Suppressor macrophage (primary cell): ENCODE measurements around the gene OSMR.

Experiments used
- DNase-seq, 4 experiments: peaks; one replicate each; pipeline ENCODE4 v3.0.0-alpha.2; 2020 to 2022

The OSMR gene

DNA sequence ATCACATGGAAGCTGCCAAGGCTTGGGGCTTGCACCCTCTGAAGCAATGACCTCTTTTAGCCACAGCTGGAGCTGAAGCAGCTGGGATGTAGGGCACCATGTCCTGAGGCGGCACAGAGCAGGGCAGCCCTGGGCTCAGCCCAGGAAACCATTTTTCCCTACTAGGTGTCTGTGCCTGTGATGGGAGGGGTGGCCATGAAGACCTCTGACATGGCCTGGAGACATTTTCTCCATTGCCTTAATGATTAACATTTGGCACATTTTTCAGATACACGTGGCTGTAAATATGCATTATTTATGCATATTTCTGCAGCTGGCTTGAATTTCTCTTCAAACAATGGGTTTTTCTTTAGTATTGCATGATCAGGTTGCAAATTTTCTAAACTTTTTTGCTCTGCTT lies 81.7 kb downstream of the OSMR start:
- DNase-seq = no peak

- no peak for DNase-seq
Observed at GRCh38 chr5:38929838-38930237, 84.0 kb downstream of the OSMR start.

DNA sequence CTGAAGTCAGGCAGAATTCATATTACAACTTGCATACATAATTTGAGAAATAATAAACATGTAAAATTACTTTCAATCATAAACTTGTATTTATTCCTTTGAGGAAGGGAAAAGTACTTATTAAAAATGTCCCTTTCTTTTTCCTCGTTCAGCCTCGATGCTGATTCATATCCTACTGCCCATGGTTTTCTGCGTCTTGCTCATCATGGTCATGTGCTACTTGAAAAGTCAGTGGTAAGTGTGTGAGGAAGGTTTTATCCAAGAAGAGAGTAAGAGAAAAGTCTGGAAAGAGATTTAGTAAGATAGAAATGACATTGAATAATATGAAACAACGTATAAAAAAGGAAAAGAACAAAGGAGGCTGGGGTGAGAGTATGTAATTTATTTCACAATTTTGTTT lies 85.9 kb downstream of the OSMR start:
- peak; percentile 3 to 28 (median 6) for DNase-seq

- DNase-seq = no peak
Observed at GRCh38 chr5:38932854-38933408, 87.1 kb downstream of the OSMR start.

DNA sequence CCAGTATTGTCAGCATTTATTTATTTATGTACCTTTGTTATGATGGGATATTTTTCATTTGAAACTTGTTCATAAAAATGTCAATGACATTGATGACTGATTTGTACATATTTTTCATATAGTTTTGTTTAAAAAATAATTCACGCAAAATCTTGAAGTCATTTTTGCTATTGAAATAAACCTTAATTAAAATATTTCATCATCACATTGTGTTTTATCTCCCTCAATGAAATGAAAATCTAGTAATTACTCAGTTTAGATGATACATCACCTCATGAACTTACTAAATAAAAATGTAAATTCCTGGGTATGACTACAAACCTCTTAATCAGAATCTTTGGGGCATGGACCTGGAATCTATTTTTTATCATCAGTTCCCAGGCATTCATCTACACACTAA lies 89.6 kb downstream of the OSMR start:
- DNase-seq = no peak

- DNase-seq = no peak
Observed at GRCh38 chr5:38936269-38936668, 90.5 kb downstream of the OSMR start.

GRCh38 chr5:38938424-38938823 lies 92.6 kb downstream of the OSMR start:
- DNase-seq = no peak

- no peak for DNase-seq
Observed at GRCh38 chr5:38938973-38939372, 93.2 kb downstream of the OSMR start.

GRCh38 chr5:38940230-38940858 lies 94.5 kb downstream of the OSMR start:
- DNase-seq = no peak

GRCh38 chr5:38941912-38942311 lies 96.1 kb downstream of the OSMR start:
- DNase-seq = no peak

DNA sequence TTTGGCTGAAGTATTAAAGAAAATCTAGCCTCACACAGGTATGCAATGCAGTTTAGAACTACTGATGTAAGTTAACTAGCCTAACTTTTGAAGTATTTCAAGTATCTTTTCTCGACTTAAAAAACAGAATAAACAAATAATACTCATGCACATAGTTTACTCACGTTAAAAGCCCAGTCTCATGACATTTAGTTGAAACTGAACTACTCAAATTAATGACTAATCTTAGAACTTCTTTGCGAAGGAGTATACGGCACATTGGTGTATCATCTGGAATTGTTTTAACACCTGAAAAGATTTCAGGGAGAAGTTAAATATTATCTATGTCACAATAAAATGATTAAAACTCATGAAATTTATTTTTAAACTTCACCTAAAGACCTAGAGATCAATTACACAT lies 98.5 kb downstream of the OSMR start:
- DNase-seq = no peak

DNA sequence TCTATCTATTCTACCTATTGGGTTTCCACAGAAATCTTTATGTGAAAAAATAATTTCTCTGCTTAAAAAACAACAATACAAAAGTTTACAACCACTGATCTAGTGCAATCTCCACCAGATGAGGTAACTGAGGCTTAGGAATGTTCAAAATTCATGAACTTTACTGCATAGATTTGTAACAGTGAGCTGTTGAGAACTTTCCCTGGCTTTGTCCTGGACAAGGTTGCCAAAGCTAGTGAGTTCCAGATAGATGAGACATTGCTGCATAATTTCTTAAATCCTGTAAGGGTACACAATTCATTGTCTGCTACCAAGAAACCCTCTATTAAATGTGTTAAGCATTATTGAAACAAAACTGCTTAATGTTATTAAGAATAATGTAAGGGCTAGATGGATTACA lies 102.7 kb downstream of the OSMR start:
- no peak for DNase-seq

GRCh38 chr5:38953426-38954012 lies 107.7 kb downstream of the OSMR start:
- no peak for DNase-seq

- no peak for DNase-seq
Observed at GRCh38 chr5:38961691-38962090, 115.9 kb downstream of the OSMR start.

GRCh38 chr5:38968665-38969064 lies 122.9 kb downstream of the OSMR start:
- no peak for DNase-seq

DNA sequence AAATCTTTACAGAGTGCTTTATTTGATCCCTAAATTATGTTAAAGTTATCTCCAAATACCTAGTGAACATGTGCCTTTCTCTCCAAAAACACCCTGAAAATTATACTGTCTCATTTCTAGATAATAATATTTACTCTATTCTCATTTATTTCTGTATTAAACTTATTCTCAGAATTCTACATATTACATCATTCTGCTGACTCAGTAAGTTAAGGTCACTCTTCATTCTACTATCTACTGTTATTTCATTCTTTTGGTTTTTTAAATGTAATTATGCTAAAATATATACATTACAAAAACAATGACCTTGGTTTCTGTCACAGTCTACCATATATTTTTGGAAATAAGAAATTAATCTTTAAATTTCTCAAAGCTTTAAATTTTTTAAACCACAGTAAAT lies 132.2 kb downstream of the OSMR start:
- no peak for DNase-seq

- DNase-seq = no peak
Observed at GRCh38 chr5:38979535-38979934, 133.7 kb downstream of the OSMR start.
